GM12878 (cell line): Measurements from ENCODE around the gene RAD1. TPM values are rescaled to one million over a fixed set of nuclear protein-coding genes. Genes with fewer than 3 reads are reported as not detected.

ENCODE experiments used
- HDAC2 ChIP-seq: fragments of 200-600 bp; sonication (generic); IDR thresholded peaks from 2 replicates; pipeline ENCODE4 v1.6.1; 2017
- NFIC ChIP-seq: IDR thresholded peaks from 2 replicates; pipeline ENCODE4 v1.6.1; 2012; ENCODE audit warnings: low read depth, mild to moderate bottlenecking, inconsistent platforms, low read length, moderate library complexity
- POLR2AphosphoS5 ChIP-seq: IDR thresholded peaks from 2 replicates; pipeline ENCODE4 v1.6.1; 2011; ENCODE audit warnings: mild to moderate bottlenecking, low read length, inconsistent platforms
- POU2F2 ChIP-seq: IDR thresholded peaks from 3 replicates; pipeline ENCODE4 v1.6.1; 2011; ENCODE audit warnings: low read depth, mild to moderate bottlenecking, low read length, borderline replicate concordance
- RAD21 ChIP-seq: IDR thresholded peaks from 2 replicates; pipeline ENCODE4 v1.6.1; 2011; ENCODE audit warnings: mild to moderate bottlenecking, low read depth, low read length, moderate library complexity; ENCODE audit not compliant: insufficient read depth
- polyA plus RNA-seq, 11 experiments: library from polyadenylated mRNA; depleted of rRNA in 4 of 11; unstranded in 6 of 11; stranded (reverse) in 5 of 11; fragments of >200 nt; fragmentation: Nextera tagmentation in 4 of 11; fragmentation: Illumina TruSeq in 1 of 11; extraction: Ambion mirVana in 4 of 11; extraction: Trizol in 1 of 11; gene quantifications; 1 replicate in 1 of 11; 2 replicates in 10 of 11; pipeline versions ENCODE4 v1.2.1 to v1.2.3, GENCODE V29; 2011 to 2016; ENCODE audit warnings: inconsistent platforms in 2 of 11, missing spikeins in 2 of 11, low read depth in 1 of 11
- total RNA-seq, 4 experiments: library from RNA; depleted of rRNA in 3 of 4; stranded (reverse); fragments of >200 nt in 3 of 4; fragmentation: Illumina TruSeq in 1 of 4; extraction: Trizol in 1 of 4; gene quantifications; 2 replicates each; pipeline versions ENCODE4 v1.2.1 to v1.2.3, GENCODE V29; 2013 to 2021
- TF ChIP-seq, protein P1 (sequence below): fragments of 450-650 bp; IDR thresholded peaks from 2 replicates; pipeline ENCODE4 v1.6.1; 2017; ENCODE audit warnings: mild to moderate bottlenecking, moderate library complexity
- TF ChIP-seq, protein P2 (sequence below): fragments of 450-650 bp; IDR thresholded peaks from 2 replicates; pipeline ENCODE4 v1.6.1; 2018; ENCODE audit warnings: borderline replicate concordance, mild to moderate bottlenecking; ENCODE audit not compliant: partially characterized antibody
- TF ChIP-seq, protein P3 (sequence below): fragments of 450-650 bp; IDR thresholded peaks from 2 replicates; pipeline ENCODE4 v1.6.1; 2018; ENCODE audit warnings: mild to moderate bottlenecking, low read depth, moderate library complexity; ENCODE audit not compliant: partially characterized antibody

The RAD1 gene
- total and polyA plus RNA-seq, 10 of the 15 experiments (the other 5 are each of a cell fraction or from before 2014, with no cell fraction given), result 21.1 to 58.4 (median 37.2) TPM

DNA sequence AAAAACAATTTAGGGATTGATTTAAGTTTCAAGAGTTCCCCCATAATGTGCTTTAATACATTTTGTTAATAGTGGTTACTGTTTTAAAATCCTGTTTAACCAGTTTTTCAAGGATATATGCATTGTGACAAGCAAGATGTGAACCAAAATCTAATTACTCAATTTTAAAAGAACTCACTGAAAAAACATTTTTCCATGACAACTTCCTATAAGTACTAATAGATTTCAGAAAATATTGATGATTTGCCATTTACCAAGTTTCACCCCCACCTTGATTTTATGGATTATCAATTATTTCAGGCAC is 9.1 kb upstream of the RAD1 start (continued):
- TF ChIP-seq, protein P1, sequence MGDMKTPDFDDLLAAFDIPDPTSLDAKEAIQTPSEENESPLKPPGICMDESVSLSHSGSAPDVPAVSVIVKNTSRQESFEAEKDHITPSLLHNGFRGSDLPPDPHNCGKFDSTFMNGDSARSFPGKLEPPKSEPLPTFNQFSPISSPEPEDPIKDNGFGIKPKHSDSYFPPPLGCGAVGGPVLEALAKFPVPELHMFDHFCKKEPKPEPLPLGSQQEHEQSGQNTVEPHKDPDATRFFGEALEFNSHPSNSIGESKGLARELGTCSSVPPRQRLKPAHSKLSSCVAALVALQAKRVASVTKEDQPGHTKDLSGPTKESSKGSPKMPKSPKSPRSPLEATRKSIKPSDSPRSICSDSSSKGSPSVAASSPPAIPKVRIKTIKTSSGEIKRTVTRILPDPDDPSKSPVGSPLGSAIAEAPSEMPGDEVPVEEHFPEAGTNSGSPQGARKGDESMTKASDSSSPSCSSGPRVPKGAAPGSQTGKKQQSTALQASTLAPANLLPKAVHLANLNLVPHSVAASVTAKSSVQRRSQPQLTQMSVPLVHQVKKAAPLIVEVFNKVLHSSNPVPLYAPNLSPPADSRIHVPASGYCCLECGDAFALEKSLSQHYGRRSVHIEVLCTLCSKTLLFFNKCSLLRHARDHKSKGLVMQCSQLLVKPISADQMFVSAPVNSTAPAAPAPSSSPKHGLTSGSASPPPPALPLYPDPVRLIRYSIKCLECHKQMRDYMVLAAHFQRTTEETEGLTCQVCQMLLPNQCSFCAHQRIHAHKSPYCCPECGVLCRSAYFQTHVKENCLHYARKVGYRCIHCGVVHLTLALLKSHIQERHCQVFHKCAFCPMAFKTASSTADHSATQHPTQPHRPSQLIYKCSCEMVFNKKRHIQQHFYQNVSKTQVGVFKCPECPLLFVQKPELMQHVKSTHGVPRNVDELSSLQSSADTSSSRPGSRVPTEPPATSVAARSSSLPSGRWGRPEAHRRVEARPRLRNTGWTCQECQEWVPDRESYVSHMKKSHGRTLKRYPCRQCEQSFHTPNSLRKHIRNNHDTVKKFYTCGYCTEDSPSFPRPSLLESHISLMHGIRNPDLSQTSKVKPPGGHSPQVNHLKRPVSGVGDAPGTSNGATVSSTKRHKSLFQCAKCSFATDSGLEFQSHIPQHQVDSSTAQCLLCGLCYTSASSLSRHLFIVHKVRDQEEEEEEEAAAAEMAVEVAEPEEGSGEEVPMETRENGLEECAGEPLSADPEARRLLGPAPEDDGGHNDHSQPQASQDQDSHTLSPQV, result no peak
- no peak for TF ChIP-seq RAD21
- no peak for TF ChIP-seq POU2F2
- TF ChIP-seq NFIC, result no peak
- TF ChIP-seq, protein P2, sequence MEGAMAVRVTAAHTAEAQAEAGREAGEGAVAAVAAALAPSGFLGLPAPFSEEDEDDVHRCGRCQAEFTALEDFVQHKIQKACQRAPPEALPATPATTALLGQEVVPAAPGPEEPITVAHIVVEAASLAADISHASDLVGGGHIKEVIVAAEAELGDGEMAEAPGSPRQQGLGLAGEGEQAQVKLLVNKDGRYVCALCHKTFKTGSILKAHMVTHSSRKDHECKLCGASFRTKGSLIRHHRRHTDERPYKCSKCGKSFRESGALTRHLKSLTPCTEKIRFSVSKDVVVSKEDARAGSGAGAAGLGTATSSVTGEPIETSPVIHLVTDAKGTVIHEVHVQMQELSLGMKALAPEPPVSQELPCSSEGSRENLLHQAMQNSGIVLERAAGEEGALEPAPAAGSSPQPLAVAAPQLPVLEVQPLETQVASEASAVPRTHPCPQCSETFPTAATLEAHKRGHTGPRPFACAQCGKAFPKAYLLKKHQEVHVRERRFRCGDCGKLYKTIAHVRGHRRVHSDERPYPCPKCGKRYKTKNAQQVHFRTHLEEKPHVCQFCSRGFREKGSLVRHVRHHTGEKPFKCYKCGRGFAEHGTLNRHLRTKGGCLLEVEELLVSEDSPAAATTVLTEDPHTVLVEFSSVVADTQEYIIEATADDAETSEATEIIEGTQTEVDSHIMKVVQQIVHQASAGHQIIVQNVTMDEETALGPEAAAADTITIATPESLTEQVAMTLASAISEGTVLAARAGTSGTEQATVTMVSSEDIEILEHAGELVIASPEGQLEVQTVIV, result no peak
- TF ChIP-seq POLR2AphosphoS5, result no peak
- TF ChIP-seq HDAC2, result no peak
- TF ChIP-seq, protein P3, sequence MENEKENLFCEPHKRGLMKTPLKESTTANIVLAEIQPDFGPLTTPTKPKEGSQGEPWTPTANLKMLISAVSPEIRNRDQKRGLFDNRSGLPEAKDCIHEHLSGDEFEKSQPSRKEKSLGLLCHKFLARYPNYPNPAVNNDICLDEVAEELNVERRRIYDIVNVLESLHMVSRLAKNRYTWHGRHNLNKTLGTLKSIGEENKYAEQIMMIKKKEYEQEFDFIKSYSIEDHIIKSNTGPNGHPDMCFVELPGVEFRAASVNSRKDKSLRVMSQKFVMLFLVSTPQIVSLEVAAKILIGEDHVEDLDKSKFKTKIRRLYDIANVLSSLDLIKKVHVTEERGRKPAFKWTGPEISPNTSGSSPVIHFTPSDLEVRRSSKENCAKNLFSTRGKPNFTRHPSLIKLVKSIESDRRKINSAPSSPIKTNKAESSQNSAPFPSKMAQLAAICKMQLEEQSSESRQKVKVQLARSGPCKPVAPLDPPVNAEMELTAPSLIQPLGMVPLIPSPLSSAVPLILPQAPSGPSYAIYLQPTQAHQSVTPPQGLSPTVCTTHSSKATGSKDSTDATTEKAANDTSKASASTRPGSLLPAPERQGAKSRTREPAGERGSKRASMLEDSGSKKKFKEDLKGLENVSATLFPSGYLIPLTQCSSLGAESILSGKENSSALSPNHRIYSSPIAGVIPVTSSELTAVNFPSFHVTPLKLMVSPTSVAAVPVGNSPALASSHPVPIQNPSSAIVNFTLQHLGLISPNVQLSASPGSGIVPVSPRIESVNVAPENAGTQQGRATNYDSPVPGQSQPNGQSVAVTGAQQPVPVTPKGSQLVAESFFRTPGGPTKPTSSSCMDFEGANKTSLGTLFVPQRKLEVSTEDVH, result no peak
